ENCODE measurements around the gene SPACA7.

GRCh38 chr13:112363867-112364528 lies 12.2 kb upstream of the SPACA7 start:
- TF ChIP-seq MYC (IDR thresholded peaks at IDR 0.05; ENCODE audit: insufficient read depth, insufficient read length, insufficient replicate concordance, low read length, severe bottlenecking) (no peak), CTCF (IDR thresholded peaks at IDR 0.05 in 2 of 3, conservative IDR thresholded peaks at IDR 0.05 in 1 of 3; ENCODE audit: control insufficient read depth in 2 of 3, extremely low read depth in 1 of 3, insufficient read depth in 1 of 3, low read depth in 3 of 3, low read length in 3 of 3) (no peak), RAD51 (IDR thresholded peaks at IDR 0.05) (no peak), SP1 (IDR thresholded peaks at IDR 0.05; ENCODE audit: low read depth, low read length) (no peak), FOS (IDR thresholded peaks at IDR 0.05; ENCODE audit: borderline replicate concordance, extremely low read depth, insufficient read length) (no peak), EZH2 (IDR thresholded peaks at IDR 0.05; ENCODE audit: borderline replicate concordance, control insufficient read depth, low read depth, low read length) (no peak), ZNF274 (IDR thresholded peaks at IDR 0.05; ENCODE audit: insufficient read depth, insufficient read length) (no peak), CEBPZ (IDR thresholded peaks at IDR 0.05; ENCODE audit: low read depth, low read length) (no peak), STAT3 (IDR thresholded peaks at IDR 0.05; ENCODE audit: low read depth, low read length) (no peak), NBN (IDR thresholded peaks at IDR 0.05) (no peak), SPI1 (IDR thresholded peaks at IDR 0.05; ENCODE audit: borderline replicate concordance, insufficient read depth, low read depth, low read length) (no peak)
